Tibial nerve (tissue), 4 donors: Measurements from ENCODE around the gene SYT8. TPM values are rescaled to one million over a fixed set of nuclear protein-coding genes. Genes with fewer than 3 reads are reported as not detected.

Experiments used
- DNase-seq, 2 donors: peaks; one replicate each; pipeline ENCODE4 v3.0.0-alpha.2; 2019; ENCODE audit warnings: low spot score in 2 of 2
- H3K27ac ChIP-seq, 4 donors: fragments of 200-600 bp; sonication (generic) in 3 of 4; one replicate each; pipeline ENCODE4 v1.5.1; 2017 to 2019; ENCODE audit warnings: mild to moderate bottlenecking in 1 of 4
- H3K27me3 ChIP-seq, 2 donors: fragments of 200-600 bp; sonication (generic) in 1 of 2; one replicate each; pipeline versions ENCODE4 v1.5.1 to v1.6.0; 2017 to 2019
- H3K36me3 ChIP-seq, 3 donors: fragments of 200-600 bp; sonication (generic); one replicate each; pipeline ENCODE4 v1.5.1; 2018 to 2019
- H3K4me1 ChIP-seq, 4 donors: fragments of 200-600 bp; sonication (generic) in 3 of 4; one replicate each; pipeline ENCODE4 v1.5.1; 2017 to 2019
- H3K4me3 ChIP-seq, 4 donors: fragments of 200-600 bp; sonication (generic) in 3 of 4; one replicate each; pipeline ENCODE4 v1.5.1; 2017 to 2019; ENCODE audit warnings: mild to moderate bottlenecking in 1 of 4, moderate library complexity in 1 of 4
- H3K9me3 ChIP-seq, 4 donors: fragments of 200-600 bp; sonication (generic) in 3 of 4; one replicate each; pipeline ENCODE4 v1.5.1; 2017 to 2019
- EP300 ChIP-seq, 2 donors: sonication (generic); formaldehyde crosslinking; IDR thresholded peaks; one replicate each; pipeline ENCODE4 v1.6.1; 2017; ENCODE audit warnings: antibody characterized with exemption in 2 of 2, mild to moderate bottlenecking in 1 of 2
- POLR2A ChIP-seq, 2 donors: fragments of 450-650 bp; IDR thresholded peaks; one replicate each; pipeline ENCODE4 v1.6.1; 2017; ENCODE audit warnings: antibody characterized with exemption in 2 of 2, mild to moderate bottlenecking in 2 of 2, moderate library complexity in 2 of 2
- WGBS, 2 donors: methylation state at CpG; one replicate each; pipeline ENCODE4 v1.1.5; 2018; 5-methylcytosine and 5-hydroxymethylcytosine counted together
- total RNA-seq, 4 donors: library from RNA; depleted of rRNA; stranded (reverse); fragments of >200 nt; gene quantifications; one replicate each; pipeline ENCODE4 v1.1.0, GENCODE V29; 2016
- TF ChIP-seq, protein P1 (sequence below), 5 experiments: fragments of 200-600 bp in 3 of 5; fragments of 450-650 bp in 2 of 5; sonication (generic) in 3 of 5; IDR thresholded peaks; one replicate each; pipeline ENCODE4 v1.5.1; 2016 to 2019; ENCODE audit warnings: antibody characterized with exemption in 5 of 5, mild to moderate bottlenecking in 3 of 5, moderate library complexity in 2 of 5

The SYT8 gene
- total RNA-seq, 4 donors from 2014 or later, result 0.39 to 4.2 (median 1.0) TPM; not detected in 1

DNA sequence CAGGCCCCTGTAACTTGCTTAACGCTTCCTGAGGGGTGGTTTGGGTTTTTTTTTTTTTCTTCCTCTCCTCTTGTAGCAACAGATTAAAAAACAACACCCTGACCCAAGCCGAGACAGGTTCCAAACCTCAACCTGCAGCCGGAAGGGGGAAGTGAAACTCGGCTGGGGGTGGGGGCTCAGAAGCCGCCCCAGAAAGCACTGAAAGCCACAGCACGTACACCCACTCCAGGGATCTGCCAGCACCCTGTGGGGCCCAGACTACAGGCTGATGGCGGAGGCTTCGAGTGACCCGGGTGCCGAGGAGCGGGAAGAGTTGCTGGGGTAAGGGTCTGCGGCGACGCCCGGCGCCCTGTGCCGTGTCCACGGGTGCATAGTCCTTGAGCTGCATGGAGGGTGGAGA is 18.1 kb downstream of the SYT8 start, which contains the start of gene LSP1:
TSS of gene LSP1 (plus strand) at position 208 of the 400 bp plus-strand sequence. CDS start at position 269, 61 bp downstream.
- Histone ChIP-seq H3K27me3 (no peaks in the 10 kb centered on the region), H3K4me3 (peak within 1 kb of the TSS in 2 of 4 donors; percentile 30 to 47), H3K4me1 (peaks cover 0 to 22% (median 7%) of the 10 kb centered on the region in 4 donors), H3K27ac (peak within 1 kb of the TSS in 3 of 4 donors; percentile 36 to 75 (median 44)), H3K36me3 (no peaks in the 10 kb centered on the region), H3K9me3 (no peaks in the 10 kb centered on the region)
- DNase-seq, result no peak
- peak in 1 of 2 donors; percentile 5 for TF ChIP-seq EP300 (IDR thresholded peaks at IDR 0.05)
- TF ChIP-seq, protein P1, sequence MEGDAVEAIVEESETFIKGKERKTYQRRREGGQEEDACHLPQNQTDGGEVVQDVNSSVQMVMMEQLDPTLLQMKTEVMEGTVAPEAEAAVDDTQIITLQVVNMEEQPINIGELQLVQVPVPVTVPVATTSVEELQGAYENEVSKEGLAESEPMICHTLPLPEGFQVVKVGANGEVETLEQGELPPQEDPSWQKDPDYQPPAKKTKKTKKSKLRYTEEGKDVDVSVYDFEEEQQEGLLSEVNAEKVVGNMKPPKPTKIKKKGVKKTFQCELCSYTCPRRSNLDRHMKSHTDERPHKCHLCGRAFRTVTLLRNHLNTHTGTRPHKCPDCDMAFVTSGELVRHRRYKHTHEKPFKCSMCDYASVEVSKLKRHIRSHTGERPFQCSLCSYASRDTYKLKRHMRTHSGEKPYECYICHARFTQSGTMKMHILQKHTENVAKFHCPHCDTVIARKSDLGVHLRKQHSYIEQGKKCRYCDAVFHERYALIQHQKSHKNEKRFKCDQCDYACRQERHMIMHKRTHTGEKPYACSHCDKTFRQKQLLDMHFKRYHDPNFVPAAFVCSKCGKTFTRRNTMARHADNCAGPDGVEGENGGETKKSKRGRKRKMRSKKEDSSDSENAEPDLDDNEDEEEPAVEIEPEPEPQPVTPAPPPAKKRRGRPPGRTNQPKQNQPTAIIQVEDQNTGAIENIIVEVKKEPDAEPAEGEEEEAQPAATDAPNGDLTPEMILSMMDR (IDR thresholded peaks at IDR 0.05), result no peak
- 80 to 81% methylated on average over 18 of the region's 18 CpGs for WGBS, 2 donors

DNA sequence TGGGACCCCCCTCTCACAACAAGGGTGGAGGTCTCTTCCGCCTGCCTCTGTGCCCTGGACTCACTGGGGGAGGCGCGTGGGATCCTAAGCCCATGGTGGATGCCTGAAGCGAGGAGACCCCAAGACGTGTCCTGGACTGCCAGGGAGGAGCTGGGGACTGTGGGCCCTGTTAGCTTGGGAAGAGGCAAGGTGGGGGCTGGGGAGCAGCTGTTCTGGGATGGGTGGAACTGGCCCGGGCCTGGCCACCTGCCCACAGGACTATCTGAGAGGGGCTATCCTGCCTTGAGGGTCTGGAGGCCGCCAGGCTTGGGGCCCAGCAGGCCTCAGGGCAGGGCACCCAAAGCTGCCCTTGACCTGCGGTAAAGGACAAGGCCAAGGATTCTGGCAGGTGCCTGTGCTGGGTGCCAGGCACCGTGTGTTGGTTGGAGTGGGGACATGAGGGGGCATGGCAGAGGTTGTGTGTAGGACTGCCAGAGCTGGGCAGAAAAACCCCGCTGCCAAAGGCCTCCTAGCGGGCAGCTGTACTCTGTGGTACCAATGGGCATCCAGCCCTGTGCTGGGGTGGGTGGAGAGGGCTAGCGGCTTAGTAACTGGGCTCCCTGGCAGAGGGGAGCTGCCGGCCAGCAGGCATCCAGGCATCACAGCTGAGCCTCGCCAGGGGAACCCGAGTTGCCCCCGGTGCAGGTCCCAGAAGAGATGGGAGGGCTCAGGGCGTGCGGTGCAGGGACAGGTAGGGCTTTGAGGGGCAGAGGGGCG is 18.8 kb downstream of the SYT8 start:
- Histone ChIP-seq H3K27me3 (no peaks in the 10 kb centered on the region), H3K36me3 (no peaks in the 10 kb centered on the region), H3K9me3 (no peaks in the 10 kb centered on the region), H3K4me3 (peak overlapping the region in 2 of 4 donors; percentile 30 to 47), H3K27ac (peak overlapping the region in 3 of 4 donors; percentile 36 to 75 (median 44)), H3K4me1 (peaks cover 0 to 22% (median 4%) of the 10 kb centered on the region in 4 donors)
- DNase-seq, result no peak
- no peak for TF ChIP-seq POLR2A (IDR thresholded peaks at IDR 0.05)
- no peak for TF ChIP-seq EP300 (IDR thresholded peaks at IDR 0.05)
- TF ChIP-seq, protein P1 (IDR thresholded peaks at IDR 0.05), result no peak
- 81 to 88% methylated on average over 14 to 17 of the region's 19 CpGs for WGBS, 2 donors

- TF ChIP-seq POLR2A (IDR thresholded peaks at IDR 0.05) (no peak), EP300 (IDR thresholded peaks at IDR 0.05) (no peak)
- TF ChIP-seq, protein P1 (IDR thresholded peaks at IDR 0.05), result no peak
- Histone ChIP-seq H3K4me3 (peak overlapping the region in 2 of 4 donors; percentile 30 to 47), H3K27me3 (no peaks in the 10 kb centered on the region), H3K9me3 (no peaks in the 10 kb centered on the region), H3K4me1 (peaks cover 0 to 22% (median 2%) of the 10 kb centered on the region in 4 donors), H3K27ac (peak overlapping the region in 1 of 4 donors; percentile 75), H3K36me3 (no peaks in the 10 kb centered on the region)
- no peak for DNase-seq
- WGBS, 2 donors, result 77 to 79% methylated on average over 18 to 24 of the region's 27 CpGs
These were observed 19.6 kb downstream of the SYT8 start for GRCh38 chr11:1854132-1854948.

GRCh38 chr11:1854949-1855885 is 20.4 kb downstream of the SYT8 start:
- Histone ChIP-seq H3K27ac (no peak overlapping the region), H3K4me3 (peak overlapping the region in 2 of 4 donors; percentile 30 to 47), H3K4me1 (peaks cover 0 to 22% (median 2%) of the 10 kb centered on the region in 4 donors), H3K36me3 (no peaks in the 10 kb centered on the region), H3K27me3 (no peaks in the 10 kb centered on the region), H3K9me3 (no peaks in the 10 kb centered on the region)
- TF ChIP-seq POLR2A (IDR thresholded peaks at IDR 0.05), result no peak
- TF ChIP-seq, protein P1 (IDR thresholded peaks at IDR 0.05), result no peak
- TF ChIP-seq EP300 (IDR thresholded peaks at IDR 0.05), result no peak
- WGBS, 2 donors, result 62 to 74% methylated on average over 20 to 23 of the region's 26 CpGs
- no peak for DNase-seq
